GM19240 (cell line): ENCODE measurements around the gene OR52W1.
A peak's percentile ranks its signal among the peaks of the same experiment; 100 is the strongest.
"Not testable (repeated sequence)": the region's sequence is repeated elsewhere in the genome, so short reads cannot be mapped to it uniquely, and the experiment has no call there.

ENCODE experiments used
- DNase-seq: peaks from one replicate; pipeline ENCODE4 v3.0.0; 2011; ENCODE audit warnings: low spot score; ENCODE audit not compliant: insufficient read length

Gene OR52W1

DNA sequence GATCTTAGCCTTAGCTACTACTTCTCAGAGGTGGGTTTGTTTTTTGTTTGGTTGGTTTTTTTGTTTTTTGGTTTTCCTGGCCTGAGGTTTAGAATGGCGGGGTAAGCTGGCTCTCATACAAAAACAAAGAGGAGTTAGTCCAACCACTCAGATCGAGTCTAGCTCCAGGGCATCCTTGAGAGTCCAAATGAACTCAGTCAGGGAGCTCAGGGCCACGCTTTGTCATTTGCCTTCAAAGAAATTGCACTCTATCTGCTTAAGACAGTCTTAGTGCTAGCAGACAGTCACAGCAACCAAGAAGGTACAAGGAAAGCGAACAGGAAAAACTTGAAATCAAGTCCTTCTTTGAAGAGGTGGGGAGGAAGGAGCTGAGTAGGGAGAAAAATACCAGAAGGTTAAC is 17.5 kb downstream of the OR52W1 start:
- no peak for DNase-seq

DNA sequence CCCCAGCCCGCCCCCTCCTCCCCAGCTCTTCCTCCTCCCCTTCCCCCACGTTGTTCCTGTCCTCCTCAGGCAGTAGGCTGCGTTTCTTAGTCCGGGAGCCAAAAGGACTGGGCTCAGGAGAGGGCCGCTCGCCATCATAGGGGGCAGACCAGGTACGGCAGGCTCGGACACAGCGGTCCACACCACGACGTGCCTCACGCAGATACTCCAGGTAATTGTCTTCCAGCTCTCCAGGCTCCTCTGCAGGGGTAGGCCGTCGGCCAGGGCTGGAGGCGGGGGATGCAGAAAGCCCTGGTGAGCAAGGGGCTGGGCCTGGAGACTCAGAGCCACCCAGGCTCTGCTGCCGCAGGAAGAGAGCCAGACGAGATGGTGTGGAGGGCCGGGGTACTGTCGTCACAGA is 18.7 kb downstream of the OR52W1 start:
- DNase-seq = no peak

DNA sequence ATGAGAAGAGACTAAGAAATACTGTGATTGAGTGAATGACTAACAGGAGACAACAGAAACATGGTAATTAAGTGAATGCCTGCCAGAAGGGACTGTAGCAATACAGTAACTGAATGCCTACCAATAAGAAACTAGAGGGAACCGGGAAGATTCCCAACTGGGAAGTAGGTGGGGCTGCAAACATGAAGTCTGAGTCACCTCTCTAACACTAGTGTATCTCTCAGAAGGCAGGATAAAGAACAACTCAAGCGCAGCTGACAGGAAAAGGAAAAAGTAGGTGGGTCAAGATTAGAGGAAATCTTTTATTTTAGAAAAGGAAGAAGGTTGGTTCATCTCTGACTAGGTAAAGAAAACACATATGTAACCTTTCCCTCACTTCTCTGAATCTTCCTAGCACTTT is 20.3 kb downstream of the OR52W1 start:
- no peak for DNase-seq

DNA sequence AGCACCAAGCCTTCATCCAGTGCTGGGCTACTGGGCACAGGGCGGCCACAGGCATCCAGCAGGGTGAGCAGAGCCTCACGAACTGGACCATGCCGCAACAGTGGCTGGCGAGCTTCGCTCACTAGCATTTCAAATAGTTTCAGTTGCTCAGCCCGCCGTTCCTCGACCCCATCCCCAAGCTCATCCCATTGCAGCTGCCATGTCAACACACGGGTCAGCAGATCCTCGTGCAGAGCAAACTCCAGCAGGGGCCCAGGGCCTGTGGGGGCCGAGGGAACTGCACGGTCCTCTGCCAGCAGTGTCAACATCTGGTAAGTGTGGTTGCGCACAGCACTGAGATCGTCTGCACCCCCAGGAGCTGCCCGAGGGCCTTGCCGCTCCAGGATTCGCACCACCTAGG is 24.8 kb downstream of the OR52W1 start:
- no peak for DNase-seq

DNA sequence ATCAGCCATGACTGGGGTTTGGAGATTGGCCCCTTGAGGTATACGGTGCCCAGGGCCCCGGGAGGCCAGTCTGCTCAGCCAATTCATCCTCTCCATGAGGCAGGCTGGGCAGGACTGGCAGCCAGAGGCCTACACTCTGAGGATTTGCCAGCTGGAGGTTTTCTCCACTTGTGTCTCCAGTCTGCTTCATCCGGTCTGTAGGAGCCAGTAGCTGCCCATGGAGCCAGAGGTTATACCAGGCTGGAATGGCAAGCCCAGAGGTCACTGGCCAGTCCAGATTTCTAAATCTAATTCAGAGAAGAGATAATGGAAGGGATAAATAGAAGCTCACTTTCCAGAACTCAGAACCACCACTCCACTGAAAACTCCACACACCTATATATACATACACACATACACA is 25.4 kb downstream of the OR52W1 start:
- DNase-seq = no peak

DNA sequence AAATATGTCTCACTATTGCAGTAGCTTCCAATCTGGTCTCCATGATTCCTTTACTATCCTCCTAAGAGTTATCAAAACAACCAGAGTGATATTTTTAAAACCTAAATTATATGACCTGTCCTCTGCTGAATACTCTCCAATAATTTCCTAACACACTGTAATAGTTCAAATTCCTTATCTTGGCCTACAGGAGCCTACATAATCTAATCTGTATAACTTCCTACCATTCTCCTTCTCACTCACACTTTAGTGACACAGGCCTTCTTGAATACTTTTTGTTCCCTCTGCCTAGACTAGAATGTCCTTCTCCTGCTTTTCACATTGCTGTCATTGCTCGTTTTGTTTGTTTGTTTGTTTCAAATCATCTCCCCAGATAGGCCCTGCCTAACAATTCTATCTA is 26.0 kb downstream of the OR52W1 start:
- DNase-seq = no peak

DNA sequence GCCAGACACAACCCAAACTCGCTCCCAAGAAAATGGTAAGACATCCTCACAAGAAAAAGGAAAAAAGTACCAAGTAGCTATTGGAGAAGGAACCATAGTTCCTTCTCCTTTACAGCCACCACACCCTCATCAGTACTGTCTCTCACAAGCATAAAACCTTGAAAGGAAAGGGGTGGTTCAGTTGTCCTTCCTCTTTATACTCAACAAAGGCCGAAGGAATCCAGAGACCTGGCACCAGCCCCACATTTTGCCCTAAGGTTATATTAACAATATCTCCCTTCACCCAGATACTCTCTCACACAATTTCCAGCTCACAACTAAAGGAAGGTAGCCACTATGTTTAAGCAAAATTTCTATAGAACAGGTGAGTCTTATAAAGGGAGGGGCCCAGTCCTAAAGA is 26.9 kb downstream of the OR52W1 start:
- DNase-seq = no peak

DNA sequence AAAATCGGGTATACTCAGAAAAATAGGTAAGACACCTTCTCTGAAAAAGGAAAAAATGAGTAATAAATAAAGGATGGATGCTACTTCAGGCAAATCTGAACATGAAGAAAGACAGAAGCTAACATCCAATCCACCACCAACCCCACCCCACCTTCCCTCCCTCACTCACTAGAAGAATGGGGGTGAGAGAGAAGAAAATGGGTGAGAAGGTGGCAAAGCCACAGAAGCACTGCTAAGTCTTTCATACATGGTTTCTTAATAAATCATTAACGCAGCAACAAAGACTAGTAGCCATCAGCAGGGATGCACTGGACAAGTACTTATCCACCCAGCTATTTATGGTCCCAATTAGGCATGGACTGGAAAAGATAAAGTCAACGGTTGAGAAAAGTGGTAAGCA is 29.5 kb downstream of the OR52W1 start:
- DNase-seq = no peak

DNA sequence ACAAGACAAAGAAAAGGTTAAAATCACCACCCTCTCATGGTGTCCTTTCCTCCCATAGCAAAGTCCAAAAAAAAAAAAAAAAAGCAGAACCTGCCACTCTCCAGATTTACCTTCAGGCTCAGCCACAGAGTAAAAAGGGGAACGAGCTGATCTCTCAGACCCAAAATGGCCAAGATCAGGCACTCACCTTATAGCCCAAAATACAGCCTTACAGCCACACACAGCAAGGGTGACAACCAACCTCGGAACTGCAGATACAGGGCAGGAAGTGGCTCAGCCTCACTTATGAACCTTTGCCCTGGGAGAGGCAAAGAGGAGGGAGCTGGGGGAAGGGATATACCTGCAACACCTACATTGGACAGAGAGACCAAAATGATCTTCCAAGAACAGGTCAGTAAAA is 30.9 kb downstream of the OR52W1 start:
- DNase-seq = no peak

DNA sequence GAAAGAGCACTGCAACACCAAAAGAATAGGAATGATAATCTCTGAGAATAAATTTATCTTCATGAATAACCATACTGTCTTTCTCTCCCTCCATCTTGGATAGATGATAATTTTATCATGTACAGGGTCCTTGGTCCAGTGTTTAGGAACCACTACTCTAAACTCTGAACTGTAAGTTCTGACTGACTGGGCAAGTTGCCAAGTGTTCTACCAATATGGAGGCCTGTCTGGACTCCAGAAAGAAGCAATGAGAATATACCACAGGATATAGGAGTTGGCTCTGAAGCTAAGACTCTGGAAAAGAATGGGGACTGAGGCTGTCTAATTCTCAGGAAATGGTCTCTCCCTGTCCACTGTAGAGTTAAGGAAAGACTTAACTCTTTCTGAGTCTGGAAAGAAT is 33.9 kb downstream of the OR52W1 start:
- no peak for DNase-seq

DNA sequence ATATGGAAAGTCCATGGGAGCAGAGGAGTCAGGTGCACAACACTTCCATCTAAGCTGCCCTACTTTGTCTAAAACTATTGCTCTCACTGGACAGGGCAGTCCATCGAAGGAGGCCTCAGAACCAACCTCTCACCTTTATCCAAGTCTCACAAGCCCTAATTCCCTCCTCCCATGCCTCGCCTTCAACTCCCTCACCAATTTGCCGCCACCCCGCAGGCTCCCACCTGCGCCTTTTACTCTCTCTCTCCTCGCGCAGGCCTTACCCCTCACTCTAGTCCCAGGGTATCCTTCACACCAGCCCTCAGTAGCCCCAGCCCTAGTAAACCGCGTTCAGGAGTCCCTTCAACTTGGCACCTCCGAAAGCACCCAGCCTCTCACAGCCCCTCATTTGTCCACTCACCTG is 35.0 kb downstream of the OR52W1 start:
- no peak for DNase-seq

DNA sequence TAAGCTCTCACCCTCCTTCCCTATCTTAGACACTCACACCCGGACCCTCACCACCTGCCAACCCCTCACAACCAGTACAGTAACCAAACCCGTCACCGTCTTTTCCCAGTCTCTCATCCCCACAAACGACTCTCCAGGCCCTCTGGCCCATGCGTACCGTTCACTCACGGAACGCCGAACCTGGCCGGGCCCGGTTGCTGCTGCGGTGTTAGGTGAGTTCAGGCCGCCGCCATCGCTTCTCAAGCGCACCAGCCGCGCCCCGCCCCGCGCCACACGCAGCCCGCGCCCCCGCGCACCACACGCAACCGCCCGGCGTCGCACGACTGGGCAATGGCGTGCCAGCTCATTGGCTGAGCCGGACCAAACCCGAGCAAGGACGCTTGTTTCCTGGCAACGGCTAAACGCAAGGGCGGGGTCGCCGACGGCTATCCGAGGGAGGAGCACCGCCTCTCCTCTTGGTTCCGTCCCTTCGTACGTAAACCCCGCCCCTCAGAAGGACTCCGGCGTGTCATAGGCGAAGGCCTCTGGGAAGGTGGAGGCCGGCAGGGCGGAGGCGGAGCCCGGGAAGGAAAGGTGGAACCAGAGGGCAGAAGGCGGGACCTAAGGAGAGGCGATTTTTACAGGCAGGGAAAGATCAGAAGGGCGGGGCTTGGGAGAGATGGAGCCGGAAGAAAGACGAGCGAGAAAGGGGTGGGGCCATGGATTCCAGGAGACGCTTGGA is 35.5 kb downstream of the OR52W1 start, which contains the start of gene FHIP1B:
Gene FHIP1B (minus strand): TSS at position 250 of the 721 bp plus-strand sequence. CDS start 10,120 bp downstream, outside the sequence.
- DNase-seq = peak; percentile 92

DNA sequence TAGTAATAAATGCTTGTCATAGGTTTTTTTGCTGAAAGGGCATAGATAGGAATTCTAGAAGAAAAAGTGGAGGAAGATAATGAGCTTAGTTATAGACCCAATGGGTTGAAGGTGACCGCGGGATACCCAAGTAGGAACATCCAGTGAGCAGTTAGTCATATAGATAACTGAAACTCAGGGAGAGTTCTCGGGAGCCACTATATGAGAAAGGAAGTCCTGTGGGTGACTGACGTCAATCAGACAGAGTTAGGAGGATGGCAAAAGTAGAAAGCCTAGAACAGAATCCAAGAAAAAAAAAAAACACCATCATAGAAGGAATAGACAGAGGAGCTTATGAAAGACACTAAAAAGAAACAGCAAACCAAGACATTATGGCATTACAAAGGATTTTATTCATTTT is 38.2 kb downstream of the OR52W1 start:
- DNase-seq = no peak

DNA sequence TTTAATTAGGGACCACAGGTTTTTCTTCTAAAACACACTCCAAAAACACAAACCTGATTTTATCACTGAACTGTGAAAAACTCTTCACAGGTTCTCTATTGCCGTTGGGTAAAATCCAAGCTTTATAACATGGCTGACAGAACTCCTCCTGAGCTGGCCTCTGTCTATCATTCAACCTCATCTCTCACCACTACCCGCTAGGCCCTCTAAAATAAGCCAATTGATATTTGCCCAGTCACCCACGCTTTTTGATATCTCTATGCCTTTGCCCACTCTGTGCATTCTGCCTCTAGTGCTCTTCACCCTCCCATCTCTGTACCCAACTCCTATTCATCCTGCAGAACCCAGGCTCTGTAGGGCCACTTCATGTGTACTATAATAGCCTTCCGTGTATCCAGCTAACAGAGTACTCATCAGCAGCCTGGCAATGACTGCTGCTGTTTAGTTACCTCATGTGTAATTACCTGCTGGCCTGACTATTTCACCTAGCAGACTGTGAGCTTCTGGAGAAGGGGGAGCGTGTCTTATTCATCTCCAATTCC is 38.8 kb downstream of the OR52W1 start:
- DNase-seq = no peak

DNA sequence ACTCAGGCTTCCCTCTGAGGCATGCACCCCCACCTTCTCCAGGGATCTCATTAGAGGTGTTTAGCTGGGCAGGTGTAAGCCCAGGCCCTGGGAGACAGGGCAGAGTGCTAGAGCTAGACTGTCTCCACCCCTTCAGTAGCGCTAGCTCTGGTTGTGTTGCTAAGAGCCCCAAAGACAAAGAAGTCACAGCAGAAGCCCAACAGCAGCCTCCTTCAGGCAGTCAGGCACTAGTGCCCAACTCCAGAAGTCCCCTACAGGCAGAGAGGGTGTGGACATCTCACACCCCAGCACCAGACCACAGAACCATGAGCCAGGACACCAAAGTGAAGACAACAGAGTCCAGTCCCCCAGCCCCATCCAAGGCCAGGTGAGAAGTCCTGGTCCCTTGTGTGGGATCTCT is 39.9 kb downstream of the OR52W1 start, which contains the start of gene CNGA4:
Gene CNGA4 (plus strand): TSS at position 188 of the 400 bp plus-strand sequence. CDS start 118 bp downstream, at position 306.
- DNase-seq = no peak

DNA sequence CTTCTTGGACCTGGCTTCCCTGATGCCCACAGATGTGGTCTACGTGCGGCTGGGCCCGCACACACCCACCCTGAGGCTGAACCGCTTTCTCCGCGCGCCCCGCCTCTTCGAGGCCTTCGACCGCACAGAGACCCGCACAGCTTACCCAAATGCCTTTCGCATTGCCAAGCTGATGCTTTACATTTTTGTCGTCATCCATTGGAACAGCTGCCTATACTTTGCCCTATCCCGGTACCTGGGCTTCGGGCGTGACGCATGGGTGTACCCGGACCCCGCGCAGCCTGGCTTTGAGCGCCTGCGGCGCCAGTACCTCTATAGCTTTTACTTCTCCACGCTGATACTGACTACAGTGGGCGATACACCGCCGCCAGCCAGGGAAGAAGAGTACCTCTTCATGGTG is 41.1 kb downstream of the OR52W1 start:
- no peak for DNase-seq

DNA sequence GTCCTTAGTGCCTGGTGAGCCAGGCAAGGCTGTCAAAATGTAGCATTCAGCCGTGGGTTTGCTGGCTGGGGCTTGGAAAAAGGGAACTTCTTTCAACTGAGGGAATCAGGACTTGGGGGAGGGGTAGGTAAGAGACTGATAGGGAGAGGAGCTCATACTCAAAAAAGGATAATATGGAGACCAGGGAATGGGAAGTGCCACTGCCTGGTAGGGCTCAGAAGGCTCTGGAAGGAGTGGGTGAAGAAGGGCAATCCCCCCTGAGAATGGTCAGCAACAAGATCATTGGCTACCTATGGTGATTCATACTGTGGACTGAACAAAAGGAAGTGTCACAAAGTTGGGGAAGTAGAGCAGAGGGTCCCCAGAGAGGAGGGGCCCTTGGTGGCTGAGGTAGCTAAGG is 41.8 kb downstream of the OR52W1 start:
- no peak for DNase-seq

DNA sequence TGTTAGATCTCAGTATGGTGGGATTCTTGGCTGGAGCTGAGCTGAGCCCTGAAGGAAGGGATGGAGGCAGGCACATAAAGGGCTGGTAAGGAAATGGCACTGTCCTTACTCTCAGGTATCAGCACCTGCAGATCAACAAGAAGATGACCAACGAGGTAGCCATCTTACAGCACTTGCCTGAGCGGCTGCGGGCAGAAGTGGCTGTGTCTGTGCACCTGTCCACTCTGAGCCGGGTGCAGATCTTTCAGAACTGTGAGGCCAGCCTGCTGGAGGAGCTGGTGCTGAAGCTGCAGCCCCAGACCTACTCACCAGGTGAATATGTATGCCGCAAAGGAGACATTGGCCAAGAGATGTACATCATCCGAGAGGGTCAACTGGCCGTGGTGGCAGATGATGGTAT is 42.3 kb downstream of the OR52W1 start:
- DNase-seq = no peak

DNA sequence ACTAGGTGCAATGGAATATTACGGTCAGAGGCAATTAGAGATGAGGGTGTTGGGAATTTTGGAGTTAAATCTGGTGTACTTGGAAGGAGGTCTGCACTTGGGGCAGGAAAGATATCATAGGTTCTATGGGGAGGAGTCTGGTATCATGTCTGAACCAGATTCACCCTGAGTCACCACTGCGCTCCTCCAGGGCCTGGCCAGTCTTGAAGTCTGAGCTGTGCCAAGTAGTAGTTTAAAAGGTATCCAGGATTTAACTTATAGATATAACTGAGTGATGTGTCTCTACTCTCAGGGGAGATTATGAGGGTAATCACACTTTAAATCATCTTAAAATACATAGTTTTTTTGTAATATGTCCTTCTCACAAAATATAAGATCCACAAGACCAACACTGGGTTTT is 46.5 kb downstream of the OR52W1 start:
- DNase-seq = no peak

DNA sequence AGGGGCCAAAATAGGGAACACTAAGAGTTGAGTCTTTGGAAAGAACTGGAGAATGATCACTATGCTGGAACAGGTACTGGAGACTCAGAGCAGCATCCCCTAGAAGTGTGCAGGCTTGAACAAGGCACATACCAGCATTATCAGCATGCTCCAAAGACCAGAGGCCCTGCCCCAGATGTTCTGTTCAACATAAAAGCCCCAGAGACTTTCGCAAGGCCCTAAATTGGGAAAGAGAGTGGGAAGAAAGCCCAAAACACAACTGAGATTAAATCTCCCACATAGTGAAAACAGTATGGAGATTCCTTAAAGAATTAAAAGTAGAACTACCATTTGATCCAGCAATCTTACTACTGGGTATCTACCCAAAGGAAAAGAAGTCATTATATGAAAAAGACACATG is 49.2 kb downstream of the OR52W1 start:
- DNase-seq = no peak

DNA sequence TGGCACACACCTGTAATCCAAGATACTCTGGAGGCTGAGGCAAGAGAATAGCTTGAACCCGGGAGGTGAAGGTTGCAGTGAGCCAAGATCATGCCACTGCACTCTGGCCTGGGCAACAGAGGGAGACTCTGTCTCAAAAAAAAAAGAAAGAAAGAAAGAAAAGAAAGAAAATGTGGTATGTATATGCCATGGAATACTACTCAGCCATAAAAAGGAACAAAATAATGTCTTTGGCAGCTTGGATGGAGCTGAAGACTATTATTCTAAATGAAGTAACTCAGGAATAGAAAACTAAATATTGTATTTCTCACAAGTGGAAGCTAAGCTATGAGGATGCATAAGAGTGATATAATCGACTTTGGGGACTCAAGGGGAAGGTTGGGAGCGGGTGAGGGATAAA is 49.9 kb downstream of the OR52W1 start:
- not testable (repeated sequence) for DNase-seq
